C4-2B (cell line): ENCODE measurements around the gene ASZ1.

Experiments
- ZFX ChIP-seq: fragments of 450-650 bp; IDR thresholded peaks from 2 replicates; pipeline ENCODE4 v1.6.1; 2017
- TF ChIP-seq, protein P1 (sequence below): fragments of 450-650 bp; conservative IDR thresholded peaks from 2 replicates; pipeline ENCODE4 v1.5.1; 2017; ENCODE audit warnings: mild to moderate bottlenecking

DNA sequence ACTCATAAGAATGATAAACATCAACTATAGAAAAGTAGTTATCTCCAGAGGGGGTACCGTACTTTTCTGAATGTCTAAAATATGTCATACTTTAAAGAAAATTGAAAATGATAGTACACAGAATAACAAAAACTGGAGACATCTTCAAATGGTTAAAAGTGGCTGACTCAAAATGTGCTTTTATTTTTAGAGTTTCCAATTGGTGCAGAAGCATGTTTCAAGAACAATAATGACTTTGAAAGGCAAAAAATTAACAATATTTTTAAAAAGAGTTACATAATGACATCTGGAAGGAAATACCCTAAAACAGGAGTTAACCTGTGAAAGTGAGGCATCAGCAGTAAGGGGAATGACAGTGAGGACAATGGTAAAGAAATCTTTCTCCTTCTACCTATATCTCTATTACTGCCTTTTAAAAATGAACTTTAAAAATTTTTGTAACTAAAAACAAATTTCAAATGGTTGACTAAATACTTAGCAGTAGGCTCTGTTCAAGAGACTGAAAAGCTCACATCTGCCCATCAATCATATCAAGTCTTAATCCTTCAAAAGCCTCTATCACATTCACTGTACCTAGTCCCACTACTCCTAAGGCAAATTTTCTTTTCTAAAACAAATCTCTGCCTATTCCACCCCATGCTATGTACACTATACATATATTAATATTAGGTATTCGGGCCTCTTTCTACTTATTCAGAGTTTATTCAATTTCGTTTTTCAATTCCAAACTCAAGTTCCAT, 3.0 kb downstream of the ASZ1 start:
- TF ChIP-seq, protein P1, sequence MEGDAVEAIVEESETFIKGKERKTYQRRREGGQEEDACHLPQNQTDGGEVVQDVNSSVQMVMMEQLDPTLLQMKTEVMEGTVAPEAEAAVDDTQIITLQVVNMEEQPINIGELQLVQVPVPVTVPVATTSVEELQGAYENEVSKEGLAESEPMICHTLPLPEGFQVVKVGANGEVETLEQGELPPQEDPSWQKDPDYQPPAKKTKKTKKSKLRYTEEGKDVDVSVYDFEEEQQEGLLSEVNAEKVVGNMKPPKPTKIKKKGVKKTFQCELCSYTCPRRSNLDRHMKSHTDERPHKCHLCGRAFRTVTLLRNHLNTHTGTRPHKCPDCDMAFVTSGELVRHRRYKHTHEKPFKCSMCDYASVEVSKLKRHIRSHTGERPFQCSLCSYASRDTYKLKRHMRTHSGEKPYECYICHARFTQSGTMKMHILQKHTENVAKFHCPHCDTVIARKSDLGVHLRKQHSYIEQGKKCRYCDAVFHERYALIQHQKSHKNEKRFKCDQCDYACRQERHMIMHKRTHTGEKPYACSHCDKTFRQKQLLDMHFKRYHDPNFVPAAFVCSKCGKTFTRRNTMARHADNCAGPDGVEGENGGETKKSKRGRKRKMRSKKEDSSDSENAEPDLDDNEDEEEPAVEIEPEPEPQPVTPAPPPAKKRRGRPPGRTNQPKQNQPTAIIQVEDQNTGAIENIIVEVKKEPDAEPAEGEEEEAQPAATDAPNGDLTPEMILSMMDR, result no peak; the same call in 1 of the 2 replicates
- no peak for TF ChIP-seq ZFX
